ENCODE results near the gene CCDC80. TPM values are rescaled to one million over a fixed set of nuclear protein-coding genes. Genes with fewer than 3 reads are reported as not detected.

CCDC80 gene
- total and polyA plus RNA-seq, 2 of the 4 experiments (the other 2 are of a cell fraction), result 387 to 418 TPM

DNA sequence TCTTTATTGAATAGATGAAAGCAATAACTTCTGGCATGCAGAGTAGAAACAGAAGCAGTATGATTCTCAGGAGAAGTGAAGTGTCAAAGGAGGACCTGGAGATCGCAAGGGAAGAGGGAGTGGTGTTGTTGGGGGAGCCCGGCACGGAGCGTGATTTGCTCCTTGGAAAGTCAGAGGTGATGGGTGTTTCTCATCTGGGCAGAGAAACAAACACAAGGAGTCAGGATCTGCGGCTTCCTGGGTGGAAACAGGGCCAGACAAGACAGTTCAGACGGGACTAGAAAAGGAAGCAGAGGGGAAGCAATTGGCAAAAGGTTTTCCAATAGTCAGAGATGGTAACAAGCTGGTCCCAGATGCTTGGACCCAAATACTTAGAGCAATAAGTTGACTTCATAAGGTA, 34.4 kb upstream of the CCDC80 start:
- no peak overlapping the region for H3K4me2 ChIP-seq (ENCODE audit: low read depth, low read length)
- dilution Hi-C loops (cut with HindIII; ENCODE audit: low sequenced_read_pairs, unreplicated experiment), result no loop called here
- no peak for DNase-seq
- no TSS peak for BruUV-seq (replicated peaks)
- no peak for ATAC-seq (ENCODE audit: low read depth)
- H3K4me1 ChIP-seq (ENCODE audit: control insufficient read depth, insufficient read depth, low read length), result peaks cover 30% of the 10 kb centered on the region
- H4K5ac ChIP-seq (ENCODE audit: low read depth, low read length), result peak overlapping the region; percentile 98
- peak overlapping the region; percentile 94 for H2BK20ac ChIP-seq (ENCODE audit: low read depth, low read length)
- H3K4ac ChIP-seq (ENCODE audit: low read depth, low read length), result peak overlapping the region; percentile 81
- H4K91ac ChIP-seq (ENCODE audit: insufficient read depth, low read depth, low read length), result peak overlapping the region; percentile 95
- H3K56ac ChIP-seq (ENCODE audit: extremely low read depth, insufficient read depth, low read length), result peak overlapping the region; percentile 5; the same call in 1 of the 2 replicates
- no peaks in the 10 kb centered on the region for H4K20me1 ChIP-seq (ENCODE audit: insufficient read depth, low read length)
- no peaks in the 10 kb centered on the region for H3K36me3 ChIP-seq (ENCODE audit: control insufficient read depth, insufficient read depth, low read length)
- peak overlapping the region; percentile 2 for H2AK9ac ChIP-seq (replicated peaks; ENCODE audit: low read depth, low read length, poor library complexity)
- ChIA-PET CTCF (no interaction called here), POLR2A (ENCODE audit: unreplicated experiment) (no interaction called here)
- H3K14ac ChIP-seq (replicated peaks; ENCODE audit: low read depth, low read length), result peak overlapping the region; percentile 66
- peak overlapping the region; percentile 95 for H3K18ac ChIP-seq (ENCODE audit: low read depth, low read length)
- H2BK15ac ChIP-seq (ENCODE audit: low read depth, low read length), result peak overlapping the region; percentile 97
- H3K27me3 ChIP-seq (ENCODE audit: control insufficient read depth, insufficient read depth, low read length), result no peaks in the 10 kb centered on the region
- H2BK5ac ChIP-seq (ENCODE audit: low read depth, low read length, poor library complexity, severe bottlenecking), result peak overlapping the region; percentile 70
- H3K27ac ChIP-seq (ENCODE audit: insufficient read depth, low read length), result peak overlapping the region; percentile 48
- H4K8ac ChIP-seq (ENCODE audit: low read depth in 2 of 2, low read length in 2 of 2), result peak overlapping the region; percentile 88 to 92
- intact Hi-C loops (cut with micrococcal nuclease), result no loop called here
- H2AFZ ChIP-seq (replicated peaks; ENCODE audit: low read length, poor library complexity), result peak overlapping the region; percentile 75
- 78% methylated on average over 6 of the region's 6 CpGs; no CpG with 5 or more reads in 1 of the 2 experiments for WGBS, 2 experiments (ENCODE audit: extremely low coverage in 2 of 2, insufficient read length in 1 of 2)
- no peaks in the 10 kb centered on the region; a peak in 1 of 4 replicates for H3K79me1 ChIP-seq (ENCODE audit: low read depth in 1 of 2, low read length in 2 of 2)
- in situ Hi-C loops (cut with MboI; ENCODE audit: low sequenced_read_pairs), result no loop called here
- H3K9ac ChIP-seq (ENCODE audit: low read depth, low read length), result no peak overlapping the region
- peak overlapping the region; percentile 73 for H2AK5ac ChIP-seq (ENCODE audit: low read depth, low read length)
- TF ChIP-seq MAZ (IDR thresholded peaks at IDR 0.05; ENCODE audit: borderline replicate concordance, low read depth, low read length), result no peak
- H2BK120ac ChIP-seq (ENCODE audit: low read depth, low read length), result peak overlapping the region; percentile 92
- H3K9me1 ChIP-seq (ENCODE audit: insufficient read depth, low read length), result peaks cover 25% of the 10 kb centered on the region
- H3K4me3 ChIP-seq (ENCODE audit: insufficient read depth, low read depth, low read length), result no peak overlapping the region
- H3K9me3 ChIP-seq (ENCODE audit: control insufficient read depth, insufficient read depth, low read length), result no peaks in the 10 kb centered on the region
- peak overlapping the region; percentile 68; the same call in 1 of the 2 replicates for H3K23ac ChIP-seq (ENCODE audit: low read depth, low read length)

All from IMR-90 (cell line).